ENCODE data around the gene RXFP2. TPM values are rescaled to one million over a fixed set of nuclear protein-coding genes. Genes with fewer than 3 reads are reported as not detected.
A peak's percentile ranks its signal among the peaks of the same experiment; 100 is the strongest.

The RXFP2 gene
- total RNA-seq, 1 experiment from 2014 or later = not detected

GRCh38 chr13:31807090-31807541 is 67.8 kb downstream of the RXFP2 start:
- no peak for DNase-seq (ENCODE audit: low read depth)
- in situ Hi-C loops (cut with HindIII; ENCODE audit: low pct_unique_long_range_greater_than_20kb, low sequenced_read_pairs) = no loop called here

DNA sequence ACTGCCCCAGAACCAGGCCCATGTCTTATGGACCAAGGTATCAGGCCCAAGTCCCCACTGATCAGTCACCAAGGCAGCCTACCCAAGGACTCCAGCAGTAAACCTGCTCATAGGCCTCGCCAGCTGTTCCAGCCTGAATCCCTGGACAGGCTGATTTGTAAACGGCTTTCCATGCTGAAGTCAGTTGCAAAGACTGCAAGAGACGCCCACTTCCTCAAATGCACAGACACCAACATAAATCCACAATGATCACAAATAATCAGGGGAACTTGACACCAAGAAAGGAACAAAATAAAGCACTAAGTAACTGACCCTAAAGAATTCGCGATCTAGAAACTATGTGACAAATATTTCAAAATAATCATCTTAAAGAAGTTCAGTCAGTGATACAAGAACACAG is 75.2 kb downstream of the RXFP2 start:
- in situ Hi-C loops (cut with HindIII; ENCODE audit: low pct_unique_long_range_greater_than_20kb, low sequenced_read_pairs) = no loop called here

DNA sequence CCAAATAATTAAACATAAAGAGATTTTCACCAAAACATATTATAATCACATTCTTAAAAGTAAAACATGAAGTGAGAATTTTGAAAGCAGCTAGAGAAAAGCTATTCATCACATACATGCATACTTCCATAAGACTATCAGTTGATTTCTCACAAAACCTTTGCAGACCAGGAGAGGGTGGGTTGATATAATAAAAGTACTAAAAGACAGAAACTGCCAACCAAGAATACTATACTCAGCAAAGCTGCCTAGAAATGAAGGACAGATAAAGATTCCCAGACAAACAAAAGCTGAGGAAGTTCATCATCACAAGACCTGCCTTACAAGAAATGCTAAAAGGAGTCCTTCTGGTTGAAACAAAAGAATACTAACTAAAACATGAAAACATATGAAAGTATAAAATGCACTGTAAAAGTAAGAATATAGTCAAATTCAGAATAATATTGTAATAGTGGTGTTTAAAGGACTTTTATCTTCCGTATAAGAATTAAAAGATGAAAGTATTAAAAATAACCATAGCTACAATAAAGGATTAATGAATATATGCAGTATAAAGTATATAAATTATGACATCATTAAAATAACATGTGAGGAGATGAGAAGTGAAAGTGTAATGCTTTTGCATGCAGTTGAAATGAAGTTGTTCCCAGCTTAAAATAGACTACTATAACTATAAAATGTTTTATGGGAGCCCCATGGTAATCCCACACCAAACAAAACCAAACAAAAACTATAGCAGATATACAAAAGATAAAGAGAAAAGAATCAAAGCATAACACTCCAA is 76.2 kb downstream of the RXFP2 start:
- DNase-seq (ENCODE audit: low read depth) = no peak
- in situ Hi-C loops (cut with HindIII; ENCODE audit: low pct_unique_long_range_greater_than_20kb, low sequenced_read_pairs) = no loop called here

More for the DNA sequence above, 75.2 kb downstream of the RXFP2 start:
- no peak for DNase-seq (ENCODE audit: low read depth)

DNA sequence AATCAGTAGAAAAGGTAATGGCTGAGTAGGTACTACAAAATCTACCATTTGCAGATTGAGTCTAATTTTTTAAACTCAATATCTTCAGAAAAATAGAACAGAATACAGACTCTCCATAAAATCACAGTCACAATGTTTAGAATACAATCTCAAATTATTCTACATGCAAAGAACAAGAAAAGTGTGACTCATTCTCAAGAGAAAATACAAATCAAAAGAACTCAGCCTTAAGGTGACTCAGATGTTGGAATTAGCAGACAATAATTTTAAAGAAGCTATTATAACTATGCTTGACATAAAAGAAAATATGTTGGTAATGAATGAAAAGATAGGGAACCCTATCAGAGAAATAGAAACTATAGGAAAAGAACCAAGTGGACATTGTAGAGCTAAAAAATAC is 78.9 kb downstream of the RXFP2 start:
- in situ Hi-C loops (cut with HindIII; ENCODE audit: low pct_unique_long_range_greater_than_20kb, low sequenced_read_pairs) = no loop called here
- DNase-seq (ENCODE audit: low read depth) = no peak

DNA sequence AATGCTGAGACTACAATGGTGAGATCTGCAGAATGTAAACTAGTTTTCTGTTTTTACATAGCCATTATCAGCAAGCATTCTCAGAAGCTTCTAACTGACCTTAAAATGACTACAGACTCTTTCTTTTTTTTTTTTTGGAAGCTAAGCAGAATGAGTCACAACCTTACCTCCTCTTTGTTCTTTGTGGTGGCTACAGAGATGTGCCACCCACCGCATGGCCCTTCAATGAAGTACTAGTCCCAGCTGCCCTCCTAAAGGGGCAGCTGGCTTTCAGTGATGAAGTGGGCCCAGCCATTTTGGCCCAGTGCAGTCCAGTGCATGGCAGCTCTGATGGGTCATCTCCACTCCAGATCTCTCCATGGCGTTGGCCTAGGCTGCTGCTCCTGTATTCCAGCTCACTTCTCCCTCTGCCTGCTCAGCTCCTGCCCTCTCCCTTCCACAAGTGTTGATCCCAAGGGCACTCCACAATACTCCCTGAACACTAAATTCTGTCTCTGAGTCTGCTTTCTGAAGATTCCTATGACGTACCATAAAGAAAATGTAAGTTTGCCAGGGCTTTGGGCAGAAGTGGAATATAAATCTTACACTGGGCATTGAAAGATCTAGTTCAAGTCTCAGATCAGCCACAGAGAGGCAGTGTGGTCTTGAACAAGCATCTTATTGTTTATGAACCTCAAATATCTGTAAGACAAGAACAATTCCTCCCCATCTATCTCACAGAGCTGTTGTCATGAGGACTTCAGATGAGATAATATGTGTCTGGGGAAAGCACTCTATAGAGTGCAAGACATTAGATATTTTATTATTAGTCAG is 85.6 kb downstream of the RXFP2 start:
- in situ Hi-C loops (cut with HindIII; ENCODE audit: low pct_unique_long_range_greater_than_20kb, low sequenced_read_pairs) = no loop called here
- DNase-seq (ENCODE audit: low read depth) = no peak

GRCh38 chr13:31826521-31826920 is 87.2 kb downstream of the RXFP2 start:
- in situ Hi-C loops (cut with HindIII; ENCODE audit: low pct_unique_long_range_greater_than_20kb, low sequenced_read_pairs) = no loop called here
- no peak for DNase-seq (ENCODE audit: low read depth)

DNA sequence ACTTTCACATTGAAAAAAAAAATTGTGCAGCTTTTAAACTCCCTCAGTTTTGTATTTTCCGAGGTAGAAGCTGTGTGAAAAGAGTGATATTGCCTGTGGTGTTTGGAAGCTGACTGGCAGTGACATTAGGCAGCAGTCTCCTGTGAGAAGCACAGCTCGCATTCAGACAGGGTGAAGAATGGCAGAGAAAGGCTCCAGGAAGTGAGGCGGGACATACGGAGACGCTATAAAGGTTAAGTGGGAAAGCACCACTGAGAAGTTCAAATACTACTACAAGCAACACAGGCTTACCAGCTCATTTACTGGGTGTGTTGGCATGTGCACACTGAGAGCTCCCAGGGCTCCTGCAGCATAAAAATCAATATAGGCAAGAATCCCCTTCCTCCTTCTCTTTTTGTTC is 88.4 kb downstream of the RXFP2 start:
- no peak for DNase-seq (ENCODE audit: low read depth)
- in situ Hi-C loops (cut with HindIII; ENCODE audit: low pct_unique_long_range_greater_than_20kb, low sequenced_read_pairs) = no loop called here

DNA sequence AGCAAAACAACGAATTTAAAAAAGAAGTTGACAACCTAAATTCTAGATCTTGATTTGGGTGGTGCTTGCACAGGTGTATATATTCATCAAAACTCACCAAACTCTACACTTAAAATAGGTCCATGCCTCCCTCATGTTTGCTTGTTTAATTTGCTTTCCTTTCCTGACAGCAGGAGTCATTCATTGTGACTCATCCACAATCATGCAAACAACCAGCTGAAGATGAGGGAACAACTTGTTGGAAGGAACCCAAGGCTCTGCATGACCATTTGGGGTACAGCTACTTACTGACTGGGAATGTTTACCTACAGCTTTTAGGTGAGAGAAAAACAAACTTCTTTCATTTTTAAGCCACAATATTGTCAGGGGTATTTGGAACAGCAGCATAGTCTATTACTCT is 96.6 kb downstream of the RXFP2 start:
- in situ Hi-C loops (cut with HindIII; ENCODE audit: low pct_unique_long_range_greater_than_20kb, low sequenced_read_pairs) = no loop called here
- DNase-seq (ENCODE audit: low read depth) = no peak

GRCh38 chr13:31843044-31843443 is 103.7 kb downstream of the RXFP2 start:
- no peak for DNase-seq (ENCODE audit: low read depth)
- in situ Hi-C loops (cut with HindIII; ENCODE audit: low pct_unique_long_range_greater_than_20kb, low sequenced_read_pairs) = no loop called here

- in situ Hi-C loops (cut with HindIII; ENCODE audit: low pct_unique_long_range_greater_than_20kb, low sequenced_read_pairs) = no loop called here
- DNase-seq (ENCODE audit: low read depth) = peak; percentile 87
Observed at GRCh38 chr13:31846182-31846938, 107.0 kb downstream of the RXFP2 start.

DNA sequence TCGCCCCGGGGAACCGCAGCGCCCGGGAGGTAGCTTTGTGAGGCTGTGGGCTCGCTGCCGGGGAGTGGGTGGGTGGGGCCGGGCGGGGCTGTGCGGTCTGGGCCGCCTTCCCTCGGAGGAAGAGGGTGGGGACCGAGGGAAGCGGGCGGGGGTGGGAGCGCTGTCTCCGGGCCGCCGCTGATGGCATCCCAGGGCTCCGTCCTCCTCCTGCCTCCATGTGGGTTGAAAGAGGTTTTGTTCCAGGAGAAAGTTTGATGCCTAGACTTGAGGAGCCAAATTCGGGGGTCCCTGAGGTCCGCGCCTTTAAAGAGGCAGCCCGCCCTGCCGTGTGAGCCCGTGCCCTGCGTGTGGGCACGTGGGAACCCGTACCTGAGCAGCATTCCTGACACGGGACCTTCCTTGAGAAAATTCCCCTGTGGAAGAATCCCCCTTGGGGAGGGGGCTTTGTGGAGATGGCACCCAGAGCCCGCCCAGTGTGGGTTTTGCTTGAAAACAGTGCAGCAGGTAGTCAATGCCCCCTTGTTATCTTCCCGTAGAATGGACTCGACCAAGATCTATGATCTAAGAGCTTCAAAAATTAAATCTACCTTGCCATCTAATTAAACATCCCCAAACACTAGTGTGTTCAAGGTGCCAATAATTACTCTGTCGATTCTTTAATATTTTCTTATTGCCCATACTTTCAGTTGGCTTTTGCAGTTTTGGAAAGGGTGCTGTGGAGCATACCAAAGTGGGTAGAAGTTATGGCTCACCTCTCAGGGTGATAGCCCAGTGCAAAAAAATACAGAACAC is 107.8 kb downstream of the RXFP2 start:
- DNase-seq (ENCODE audit: low read depth) = no peak
- in situ Hi-C loops (cut with HindIII; ENCODE audit: low pct_unique_long_range_greater_than_20kb, low sequenced_read_pairs) = no loop called here

DNA sequence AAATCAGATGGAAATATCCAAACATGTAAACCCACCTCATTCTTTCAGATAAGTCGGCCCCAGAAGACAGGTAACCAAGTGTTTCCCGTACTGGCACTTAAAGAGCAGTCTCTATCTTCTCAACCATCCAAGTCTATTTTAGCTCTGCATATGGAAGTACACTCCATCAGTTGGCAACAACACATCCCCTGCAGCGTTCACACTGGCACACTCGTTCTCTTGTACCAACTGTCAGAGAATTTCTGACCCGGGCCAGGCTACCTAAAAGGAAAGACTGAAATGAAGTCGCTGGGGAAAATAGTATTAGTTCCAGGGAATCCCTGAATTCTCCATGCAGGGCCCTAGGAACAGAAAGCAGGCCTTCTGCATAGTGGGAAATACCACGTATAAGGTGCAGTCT is 109.3 kb downstream of the RXFP2 start:
- no peak for DNase-seq (ENCODE audit: low read depth)
- in situ Hi-C loops (cut with HindIII; ENCODE audit: low pct_unique_long_range_greater_than_20kb, low sequenced_read_pairs) = no loop called here

GRCh38 chr13:31849206-31849605 is 109.9 kb downstream of the RXFP2 start:
- in situ Hi-C loops (cut with HindIII; ENCODE audit: low pct_unique_long_range_greater_than_20kb, low sequenced_read_pairs) = no loop called here

GRCh38 chr13:31850041-31850555 is 110.8 kb downstream of the RXFP2 start:
- in situ Hi-C loops (cut with HindIII; ENCODE audit: low pct_unique_long_range_greater_than_20kb, low sequenced_read_pairs) = no loop called here

More at GRCh38 chr13:31849206-31849605, 109.9 kb downstream of the RXFP2 start:
- no peak for DNase-seq (ENCODE audit: low read depth)

GRCh38 chr13:31851216-31851615 is 111.9 kb downstream of the RXFP2 start:
- in situ Hi-C loops (cut with HindIII; ENCODE audit: low pct_unique_long_range_greater_than_20kb, low sequenced_read_pairs) = no loop called here
- DNase-seq (ENCODE audit: low read depth) = no peak

More at GRCh38 chr13:31850041-31850555, 110.8 kb downstream of the RXFP2 start:
- no peak for DNase-seq (ENCODE audit: low read depth)

All from Caki2 (cell line).